ENCODE measurements around the gene RRP36. TPM values are rescaled to one million over a fixed set of nuclear protein-coding genes. Genes with fewer than 3 reads are reported as not detected.

RRP36 gene
- polyA plus RNA-seq, 3 donors, result 26.6 to 52.5 (median 43.3) TPM

GRCh38 chr6:42978487-42978838 is 43.0 kb upstream of the RRP36 start:
- TF ChIP-seq, protein P1, sequence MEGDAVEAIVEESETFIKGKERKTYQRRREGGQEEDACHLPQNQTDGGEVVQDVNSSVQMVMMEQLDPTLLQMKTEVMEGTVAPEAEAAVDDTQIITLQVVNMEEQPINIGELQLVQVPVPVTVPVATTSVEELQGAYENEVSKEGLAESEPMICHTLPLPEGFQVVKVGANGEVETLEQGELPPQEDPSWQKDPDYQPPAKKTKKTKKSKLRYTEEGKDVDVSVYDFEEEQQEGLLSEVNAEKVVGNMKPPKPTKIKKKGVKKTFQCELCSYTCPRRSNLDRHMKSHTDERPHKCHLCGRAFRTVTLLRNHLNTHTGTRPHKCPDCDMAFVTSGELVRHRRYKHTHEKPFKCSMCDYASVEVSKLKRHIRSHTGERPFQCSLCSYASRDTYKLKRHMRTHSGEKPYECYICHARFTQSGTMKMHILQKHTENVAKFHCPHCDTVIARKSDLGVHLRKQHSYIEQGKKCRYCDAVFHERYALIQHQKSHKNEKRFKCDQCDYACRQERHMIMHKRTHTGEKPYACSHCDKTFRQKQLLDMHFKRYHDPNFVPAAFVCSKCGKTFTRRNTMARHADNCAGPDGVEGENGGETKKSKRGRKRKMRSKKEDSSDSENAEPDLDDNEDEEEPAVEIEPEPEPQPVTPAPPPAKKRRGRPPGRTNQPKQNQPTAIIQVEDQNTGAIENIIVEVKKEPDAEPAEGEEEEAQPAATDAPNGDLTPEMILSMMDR (IDR thresholded peaks at IDR 0.05), result no peak
- Histone ChIP-seq H3K4me1 (ENCODE audit: control insufficient read depth in 1 of 2, insufficient read depth in 2 of 2, low read length in 2 of 2) (peaks cover 23 to 26% of the 10 kb centered on the region in 2 donors), H3K9me3 (replicated peaks in 1 of 2; ENCODE audit: control insufficient read depth in 1 of 2, insufficient read depth in 1 of 2, low read length in 2 of 2) (no peaks in the 10 kb centered on the region), H2AFZ (ENCODE audit: insufficient read depth, low read depth, low read length, poor library complexity, severe bottlenecking) (peak overlapping the region; percentile 99), H3K27ac (ENCODE audit: low read depth in 1 of 2, low read length in 2 of 2) (peak overlapping the region; percentile 47 to 93), H3K4me3 (replicated peaks in 1 of 3; ENCODE audit: low read depth in 2 of 3, low read length in 3 of 3) (peak overlapping the region; percentile 70 to 92 (median 91)), H3K9ac (ENCODE audit: insufficient read depth, low read length, poor library complexity, severe bottlenecking) (peak overlapping the region; percentile 97), H3K4me2 (replicated peaks; ENCODE audit: extremely low read depth, low read length, poor library complexity, severe bottlenecking) (peak overlapping the region; percentile 97), H3K27me3 (ENCODE audit: control insufficient read depth in 2 of 2, insufficient read depth in 2 of 2, low read length in 2 of 2) (no peaks in the 10 kb centered on the region), H4K20me1 (ENCODE audit: insufficient read depth, low read length) (peaks cover 6% of the 10 kb centered on the region), H3K36me3 (replicated peaks in 1 of 2; ENCODE audit: control insufficient read depth in 1 of 2, insufficient read depth in 2 of 2, low read length in 2 of 2) (peaks cover 0 to 6% of the 10 kb centered on the region in 2 donors), H3K79me2 (ENCODE audit: insufficient read depth, low read length) (peaks cover 34% of the 10 kb centered on the region)
- 1% methylated on average over 28 of the region's 28 CpGs for WGBS (ENCODE audit: insufficient coverage)
- Mint-ChIP-seq H3K36me3 (peaks cover 4 to 18% of the 10 kb centered on the region in 2 donors), H3K27me3 (ENCODE audit: low read depth in 3 of 3) (no peaks in the 10 kb centered on the region), H3K4me1 (peaks cover 31% of the 10 kb centered on the region), H3K27ac (peak overlapping the region in 6 of 7 donors; percentile 57 to 92 (median 88)), H3K4me3 (peak overlapping the region; percentile 86 to 91), H3K9me3 (no peaks in the 10 kb centered on the region)
- intact Hi-C loops (cut with micrococcal nuclease), result loop anchor here (5.0 kb wide), 3 partner anchors 34 to 46 kb away; partner anchors contain the start of genes KLHDC3 (in 2 of the 2) and MEA1 (in 2 of the 2)
- no peak for DNase-seq

- Histone ChIP-seq H3K9ac (ENCODE audit: insufficient read depth, low read length, poor library complexity, severe bottlenecking) (peak within 1 kb of the TSS; percentile 97), H3K36me3 (replicated peaks in 1 of 2; ENCODE audit: control insufficient read depth in 1 of 2, insufficient read depth in 2 of 2, low read length in 2 of 2) (peaks cover 0 to under 1% of the 10 kb centered on the region in 2 donors), H2AFZ (ENCODE audit: insufficient read depth, low read depth, low read length, poor library complexity, severe bottlenecking) (peak within 1 kb of the TSS; percentile 99), H3K4me2 (replicated peaks; ENCODE audit: extremely low read depth, low read length, poor library complexity, severe bottlenecking) (peak within 1 kb of the TSS; percentile 97), H3K27ac (ENCODE audit: low read depth in 1 of 2, low read length in 2 of 2) (peak within 1 kb of the TSS; percentile 47 to 93), H3K9me3 (replicated peaks in 1 of 2; ENCODE audit: control insufficient read depth in 1 of 2, insufficient read depth in 1 of 2, low read length in 2 of 2) (no peaks in the 10 kb centered on the region), H3K79me2 (ENCODE audit: insufficient read depth, low read length) (peaks cover 34% of the 10 kb centered on the region), H3K4me3 (replicated peaks in 1 of 3; ENCODE audit: low read depth in 2 of 3, low read length in 3 of 3) (peak within 1 kb of the TSS; percentile 70 to 92 (median 91)), H3K4me1 (ENCODE audit: control insufficient read depth in 1 of 2, insufficient read depth in 2 of 2, low read length in 2 of 2) (peaks cover 28 to 31% of the 10 kb centered on the region in 2 donors), H3K27me3 (ENCODE audit: control insufficient read depth in 2 of 2, insufficient read depth in 2 of 2, low read length in 2 of 2) (no peaks in the 10 kb centered on the region), H4K20me1 (ENCODE audit: insufficient read depth, low read length) (peaks cover 6% of the 10 kb centered on the region)
- Mint-ChIP-seq H3K4me3 (peak within 1 kb of the TSS; percentile 94 to 96), H3K9me3 (no peaks in the 10 kb centered on the region), H3K36me3 (peaks cover 1 to 13% of the 10 kb centered on the region in 2 donors), H3K4me1 (peaks cover 35% of the 10 kb centered on the region), H3K27me3 (ENCODE audit: low read depth in 3 of 3) (no peaks in the 10 kb centered on the region), H3K27ac (peak within 1 kb of the TSS; percentile 89 to 96 (median 93))
- peak; percentile 72 to 84 (median 82) for DNase-seq
- under 1% methylated on average over 58 of the region's 59 CpGs for WGBS (ENCODE audit: insufficient coverage)
- TF ChIP-seq, protein P1 (IDR thresholded peaks at IDR 0.05), result no peak
- intact Hi-C loops (cut with micrococcal nuclease), result loop anchor here (5.0 kb wide), 3 partner anchors 33 to 47 kb away; partner anchors contain the start of genes KLHDC3 (in 2 of the 2) and MEA1 (in 2 of the 2)
Measured at GRCh38 chr6:42978839-42979522, 42.4 kb upstream of the RRP36 start, which contains the start of gene PEX6. TSS of gene PEX6 (minus strand) at chr6:42979181. CDS start at chr6:42979150, 31 bp downstream.
